Hepatocyte (in vitro differentiated cells): ENCODE results near the gene WFDC10B.

Experiments used
- CTCF ChIP-seq: fragments of 200-600 bp; sonication (generic); IDR thresholded peaks from 2 replicates; pipeline ENCODE4 v1.5.1; 2016; ENCODE audit warnings: antibody characterized with exemption, mild to moderate bottlenecking; ENCODE audit not compliant: poor library complexity
- EZH2 ChIP-seq: fragments of 200-600 bp; sonication (generic); IDR thresholded peaks from 2 replicates; pipeline ENCODE4 v1.6.1; 2016; ENCODE audit warnings: antibody characterized with exemption, mild to moderate bottlenecking, borderline replicate concordance

- TF ChIP-seq CTCF (no peak), EZH2 (no peak)
These were observed 3.7 kb downstream of the WFDC10B start for GRCh38 chr20:45701104-45701503.
